Upper lobe of left lung (tissue), 6 donors: ENCODE data around the gene COL23A1. TPM values are rescaled to one million over a fixed set of nuclear protein-coding genes. Genes with fewer than 3 reads are reported as not detected.

ENCODE experiments used
- ATAC-seq, 2 donors: fragments of 200-7000 bp; cut with Tn5 transposase; one replicate each; pipeline ENCODE4 v1.9.1; 2022; ENCODE audit warnings: mild to moderate bottlenecking in 2 of 2, moderate library complexity in 2 of 2; ENCODE audit not compliant: low FRiP score in 2 of 2
- DNase-seq, 2 donors: peaks; one replicate each; pipeline ENCODE4 v3.0.0-alpha.2; 2019 to 2020
- H3K27ac ChIP-seq, 4 donors: fragments of 200-600 bp; sonication (generic); one replicate each; pipeline ENCODE4 v1.5.1; 2016 to 2019
- H3K27me3 ChIP-seq, 4 donors: fragments of 200-600 bp; sonication (generic); one replicate each; pipeline ENCODE4 v1.5.1; 2017 to 2019
- H3K36me3 ChIP-seq, 4 donors: fragments of 200-600 bp; sonication (generic); one replicate each; pipeline ENCODE4 v1.5.1; 2016 to 2019
- H3K4me1 ChIP-seq, 4 donors: fragments of 200-600 bp; sonication (generic); one replicate each; pipeline ENCODE4 v1.5.1; 2018 to 2019
- H3K4me3 ChIP-seq, 4 donors: fragments of 200-600 bp; sonication (generic); one replicate each; pipeline ENCODE4 v1.5.1; 2017 to 2019; ENCODE audit warnings: mild to moderate bottlenecking in 2 of 4, moderate library complexity in 1 of 4
- H3K9me3 ChIP-seq, 4 donors: fragments of 200-600 bp; sonication (generic); one replicate each; pipeline ENCODE4 v1.5.1; 2018 to 2019
- EP300 ChIP-seq, 4 donors: sonication (generic); formaldehyde crosslinking; IDR thresholded peaks; one replicate each; pipeline ENCODE4 v1.5.1; 2017; ENCODE audit warnings: antibody characterized with exemption in 4 of 4, control low read depth in 2 of 4
- POLR2A ChIP-seq, 4 donors: fragments of 450-650 bp; IDR thresholded peaks; one replicate each; pipeline ENCODE4 v1.5.1; 2016 to 2017; ENCODE audit warnings: antibody characterized with exemption in 4 of 4, mild to moderate bottlenecking in 2 of 4
- POLR2AphosphoS5 ChIP-seq, 2 donors: sonication (generic); formaldehyde crosslinking; IDR thresholded peaks; one replicate each; pipeline ENCODE4 v1.5.1; 2017; ENCODE audit warnings: antibody characterized with exemption in 2 of 2
- WGBS, 2 donors: methylation state at CpG; one replicate each; pipeline ENCODE4 v1.1.5; 2017 to 2018; 5-methylcytosine and 5-hydroxymethylcytosine counted together
- total RNA-seq, 6 donors: library from RNA; depleted of rRNA in 4 of 6; stranded (reverse); fragments of >200 nt in 4 of 6; gene quantifications; one replicate each; pipeline versions ENCODE4 v1.1.0 to v1.2.1, GENCODE V29; 2016 to 2021
- TF ChIP-seq, protein P1 (sequence below), 6 experiments: fragments of 450-650 bp in 4 of 6; fragments of 200-600 bp in 2 of 6; sonication (generic) in 2 of 6; IDR thresholded peaks; one replicate each; pipeline ENCODE4 v1.5.1; 2016 to 2019; ENCODE audit warnings: antibody characterized with exemption in 6 of 6
- donor health status: DM: no; HTN: no; CAD: no; lungs with moderate emphysema.
- donor health status: DM: no; HTN: yes; CAD: no; lungs with severe emphysema.

The COL23A1 gene
- total RNA-seq, 6 donors from 2014 or later: 0.61 to 3.1 (median 1.5) TPM

DNA sequence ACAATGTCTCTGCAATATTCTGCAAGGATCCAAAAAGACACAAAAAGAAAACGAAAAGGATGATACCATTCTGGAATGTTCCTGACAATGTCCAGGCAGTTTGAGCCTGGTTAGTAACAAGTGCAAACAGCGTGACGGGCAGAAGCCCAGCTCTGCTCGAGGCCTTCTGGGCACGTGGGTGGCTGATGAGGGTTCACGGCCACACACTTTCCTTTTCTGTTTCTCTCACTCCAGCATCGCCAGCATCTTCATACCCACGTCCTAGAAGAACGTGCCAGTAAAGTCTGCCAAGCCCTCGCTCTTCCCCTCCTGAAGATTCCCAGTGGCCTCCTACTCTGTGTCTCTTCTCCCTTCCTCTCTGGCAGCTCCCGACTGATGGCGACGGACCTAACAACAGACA, 36.7 kb downstream of the COL23A1 start:
- no peak for ATAC-seq
- no peak overlapping the region for H3K4me3 ChIP-seq
- no peaks in the 10 kb centered on the region for H3K4me1 ChIP-seq
- H3K36me3 ChIP-seq: no peaks in the 10 kb centered on the region
- no peak overlapping the region for H3K27ac ChIP-seq
- no peaks in the 10 kb centered on the region for H3K27me3 ChIP-seq
- no peak for DNase-seq
- 81 to 83% methylated on average over 13 of the region's 13 CpGs for WGBS, 2 donors
- TF ChIP-seq, protein P1, sequence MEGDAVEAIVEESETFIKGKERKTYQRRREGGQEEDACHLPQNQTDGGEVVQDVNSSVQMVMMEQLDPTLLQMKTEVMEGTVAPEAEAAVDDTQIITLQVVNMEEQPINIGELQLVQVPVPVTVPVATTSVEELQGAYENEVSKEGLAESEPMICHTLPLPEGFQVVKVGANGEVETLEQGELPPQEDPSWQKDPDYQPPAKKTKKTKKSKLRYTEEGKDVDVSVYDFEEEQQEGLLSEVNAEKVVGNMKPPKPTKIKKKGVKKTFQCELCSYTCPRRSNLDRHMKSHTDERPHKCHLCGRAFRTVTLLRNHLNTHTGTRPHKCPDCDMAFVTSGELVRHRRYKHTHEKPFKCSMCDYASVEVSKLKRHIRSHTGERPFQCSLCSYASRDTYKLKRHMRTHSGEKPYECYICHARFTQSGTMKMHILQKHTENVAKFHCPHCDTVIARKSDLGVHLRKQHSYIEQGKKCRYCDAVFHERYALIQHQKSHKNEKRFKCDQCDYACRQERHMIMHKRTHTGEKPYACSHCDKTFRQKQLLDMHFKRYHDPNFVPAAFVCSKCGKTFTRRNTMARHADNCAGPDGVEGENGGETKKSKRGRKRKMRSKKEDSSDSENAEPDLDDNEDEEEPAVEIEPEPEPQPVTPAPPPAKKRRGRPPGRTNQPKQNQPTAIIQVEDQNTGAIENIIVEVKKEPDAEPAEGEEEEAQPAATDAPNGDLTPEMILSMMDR (IDR thresholded peaks at IDR 0.05): no peak
- H3K9me3 ChIP-seq: no peaks in the 10 kb centered on the region

DNA sequence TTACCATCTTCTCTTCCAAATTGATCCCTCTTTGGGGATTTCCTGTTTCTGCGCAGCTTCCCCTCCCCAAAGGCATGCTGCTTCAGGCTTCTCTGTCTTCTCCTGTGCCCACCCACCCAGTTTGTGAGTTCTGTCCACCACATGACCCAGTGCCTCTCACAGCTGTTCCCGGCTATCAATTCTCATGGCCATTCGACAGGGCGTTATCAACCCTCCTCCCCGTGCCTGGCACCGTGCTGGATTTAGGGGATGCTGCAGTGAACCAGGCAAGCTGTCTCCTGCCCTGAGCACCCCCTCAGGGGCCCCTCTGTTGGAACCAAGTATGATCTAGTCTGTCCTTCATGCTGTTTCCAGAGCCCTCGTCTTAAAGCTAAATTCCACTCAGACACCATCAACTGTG, 38.7 kb downstream of the COL23A1 start:
- 83 to 85% methylated on average over 7 of the region's 7 CpGs for WGBS, 2 donors
- Histone ChIP-seq H3K36me3 (no peaks in the 10 kb centered on the region), H3K27ac (no peak overlapping the region), H3K4me1 (no peaks in the 10 kb centered on the region), H3K27me3 (no peaks in the 10 kb centered on the region), H3K4me3 (no peak overlapping the region), H3K9me3 (no peaks in the 10 kb centered on the region)
- no peak for TF ChIP-seq EP300 (IDR thresholded peaks at IDR 0.05)
- TF ChIP-seq, protein P1 (IDR thresholded peaks at IDR 0.05): no peak
- no peak for TF ChIP-seq POLR2AphosphoS5 (IDR thresholded peaks at IDR 0.05)
- no peak for DNase-seq
- no peak for ATAC-seq

DNA sequence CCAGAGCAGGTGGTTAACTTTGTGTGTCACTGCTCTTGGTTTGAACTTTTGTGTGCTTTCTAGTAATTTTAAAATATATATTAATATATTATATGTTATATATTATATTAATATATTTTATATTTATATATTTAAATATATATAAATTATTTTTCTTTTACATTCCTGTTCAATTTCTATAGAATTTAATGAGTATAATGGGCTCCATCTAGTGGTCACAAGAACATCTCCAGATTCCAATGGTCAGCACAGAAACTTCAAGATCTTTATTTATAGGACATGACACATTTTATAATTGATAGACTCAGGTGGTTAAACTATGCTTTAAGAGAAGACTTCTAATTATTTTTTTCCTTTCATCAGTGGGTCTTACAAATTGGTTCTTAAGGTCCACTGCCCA, 39.1 kb downstream of the COL23A1 start:
- Histone ChIP-seq H3K27ac (no peak overlapping the region), H3K4me1 (no peaks in the 10 kb centered on the region), H3K36me3 (no peaks in the 10 kb centered on the region), H3K27me3 (no peaks in the 10 kb centered on the region), H3K4me3 (no peak overlapping the region), H3K9me3 (no peaks in the 10 kb centered on the region)
- TF ChIP-seq, protein P1 (IDR thresholded peaks at IDR 0.05): peak in 4 of 6 experiments; percentile 20 to 42 (median 33)
- no peak for TF ChIP-seq EP300 (IDR thresholded peaks at IDR 0.05)
- ATAC-seq (no peak), DNase-seq (no peak)

- TF ChIP-seq POLR2A (IDR thresholded peaks at IDR 0.05) (no peak), POLR2AphosphoS5 (IDR thresholded peaks at IDR 0.05) (no peak), EP300 (IDR thresholded peaks at IDR 0.05) (no peak)
- TF ChIP-seq, protein P1 (IDR thresholded peaks at IDR 0.05): no peak
- no peak overlapping the region for H3K27ac ChIP-seq
- no peak for ATAC-seq
These were observed 41.4 kb downstream of the COL23A1 start for GRCh38 chr5:178548746-178549145.

DNA sequence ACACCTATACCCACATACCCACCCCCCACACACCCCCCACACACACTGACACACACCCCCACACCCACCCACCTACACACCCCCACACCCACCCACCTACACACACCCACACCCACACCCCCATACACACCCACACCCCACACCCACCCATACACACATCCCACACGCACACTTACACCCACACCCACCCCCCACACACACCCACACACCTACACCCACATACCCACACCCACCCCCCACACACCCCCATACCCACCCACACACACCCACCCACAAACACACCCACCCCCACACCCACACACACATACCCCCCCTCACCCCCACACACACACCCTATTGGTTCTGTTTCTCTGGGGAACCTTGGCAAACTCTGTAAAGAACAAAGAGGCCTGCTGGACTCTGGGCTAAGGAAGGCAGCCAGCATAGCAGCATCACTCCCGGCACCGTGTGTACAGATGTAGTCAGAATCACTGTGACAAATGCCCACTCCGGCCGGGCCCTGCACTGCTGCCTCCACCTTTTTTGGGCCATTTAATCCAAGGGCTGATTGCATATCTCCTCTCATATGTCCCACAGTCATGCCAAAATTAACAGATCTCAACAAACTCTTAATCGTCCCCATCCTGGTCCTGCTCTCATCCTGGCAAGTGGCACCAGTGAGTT, 42.3 kb downstream of the COL23A1 start:
- H3K27ac ChIP-seq: no peak overlapping the region
- ATAC-seq (no peak), DNase-seq (no peak)
- TF ChIP-seq, protein P1 (IDR thresholded peaks at IDR 0.05): no peak
- no peak for TF ChIP-seq EP300 (IDR thresholded peaks at IDR 0.05)
- TF ChIP-seq POLR2AphosphoS5 (IDR thresholded peaks at IDR 0.05): no peak
- no peaks in the 10 kb centered on the region for H3K9me3 ChIP-seq
- H3K27me3 ChIP-seq: no peaks in the 10 kb centered on the region
- H3K4me1 ChIP-seq: no peaks in the 10 kb centered on the region
- no peaks in the 10 kb centered on the region for H3K36me3 ChIP-seq
- WGBS, 2 donors: 82 to 87% methylated on average over 5 of the region's 6 CpGs
- no peak overlapping the region for H3K4me3 ChIP-seq

More at GRCh38 chr5:178548746-178549145, 41.4 kb downstream of the COL23A1 start:
- H3K9me3 ChIP-seq: no peaks in the 10 kb centered on the region
- DNase-seq: no peak
- no peaks in the 10 kb centered on the region for H3K27me3 ChIP-seq
- no peak overlapping the region for H3K4me3 ChIP-seq
- 76 to 78% methylated on average over 9 of the region's 9 CpGs for WGBS, 2 donors
- no peaks in the 10 kb centered on the region for H3K36me3 ChIP-seq
- no peaks in the 10 kb centered on the region for H3K4me1 ChIP-seq
